Keratinocyte (primary cell): ENCODE measurements around the gene OSTF1. TPM values are rescaled to one million over a fixed set of nuclear protein-coding genes. Genes with fewer than 3 reads are reported as not detected.

Experiments used
- DNase-seq: peaks from one replicate; pipeline ENCODE4 v3.0.0-alpha.2; 2011; ENCODE audit warnings: low read depth, missing footprints, low spot score
- FAIRE-seq: peaks from 2 replicates; lab custom pipeline; 2011; peaks lifted over from hg19 to GRCh38; lab: Jason Lieb, UNC
- H2AFZ ChIP-seq: 2 replicates; pipeline ENCODE4 v1.6.0; 2012; ENCODE audit warnings: low read length, control low read depth, inconsistent platforms; ENCODE audit not compliant: control insufficient read depth
- H3K27ac ChIP-seq: 2 replicates; pipeline ENCODE4 v1.5.1; 2011; ENCODE audit warnings: low read length; ENCODE audit not compliant: control insufficient read depth, insufficient read depth
- H3K27me3 ChIP-seq: 3 replicates; pipeline ENCODE4 v1.6.0; 2011; ENCODE audit warnings: low read length; ENCODE audit not compliant: control insufficient read depth, insufficient read depth; ENCODE audit errors: extremely low read depth
- H3K36me3 ChIP-seq, 2 experiments: 2 replicates in 1 of 2; 3 replicates in 1 of 2; pipeline ENCODE4 v1.5.1; 2011; ENCODE audit warnings: low read length in 2 of 2, mild to moderate bottlenecking in 1 of 2; ENCODE audit not compliant: control insufficient read depth in 2 of 2, insufficient read depth in 2 of 2; ENCODE audit errors: extremely low read depth in 1 of 2
- H3K4me1 ChIP-seq: 3 replicates; pipeline ENCODE4 v1.5.1; 2011; ENCODE audit warnings: low read length; ENCODE audit not compliant: control insufficient read depth, insufficient read depth; ENCODE audit errors: extremely low read depth
- H3K4me2 ChIP-seq: 3 replicates; pipeline ENCODE4 v1.6.0; 2011; ENCODE audit warnings: low read depth, low read length; ENCODE audit not compliant: control insufficient read depth, insufficient read depth; ENCODE audit errors: extremely low read depth
- H3K4me3 ChIP-seq, 3 experiments: fragments of 200-600 bp in 1 of 3; sonication (generic) in 1 of 3; 2 replicates in 2 of 3; 3 replicates in 1 of 3; pipeline ENCODE4 v1.5.1; 2011 to 2016; ENCODE audit warnings: low read length in 3 of 3, mild to moderate bottlenecking in 3 of 3, control low read depth in 2 of 3, inconsistent platforms in 1 of 3, low read depth in 1 of 3, mixed read lengths in 1 of 3, mixed run types in 1 of 3, moderate library complexity in 1 of 3; ENCODE audit not compliant: control insufficient read depth in 2 of 3, insufficient read depth in 2 of 3; ENCODE audit errors: extremely low read depth in 1 of 3
- H3K79me2 ChIP-seq: 2 replicates; pipeline ENCODE4 v1.6.0; 2012; ENCODE audit warnings: low read length; ENCODE audit not compliant: control insufficient read depth, insufficient read depth
- H3K9ac ChIP-seq: 3 replicates; pipeline ENCODE4 v1.6.0; 2011; ENCODE audit warnings: low read length; ENCODE audit not compliant: control insufficient read depth, insufficient read depth; ENCODE audit errors: extremely low read depth
- H3K9me1 ChIP-seq: 3 replicates; pipeline ENCODE4 v1.6.0; 2011; ENCODE audit warnings: low read length; ENCODE audit not compliant: control insufficient read depth, insufficient read depth; ENCODE audit errors: extremely low read depth
- H3K9me3 ChIP-seq: 2 replicates; pipeline ENCODE4 v1.5.1; 2012; ENCODE audit warnings: low read depth, low read length; ENCODE audit not compliant: control insufficient read depth
- H4K20me1 ChIP-seq: 3 replicates; pipeline ENCODE4 v1.6.0; 2011; ENCODE audit warnings: low read length; ENCODE audit not compliant: control insufficient read depth, insufficient read depth; ENCODE audit errors: extremely low read depth
- EZH2 ChIP-seq: IDR thresholded peaks from one replicate; pipeline ENCODE4 v1.6.1; 2012; ENCODE audit warnings: inconsistent platforms, mild to moderate bottlenecking, low read length, moderate library complexity
- dilution Hi-C: fragments of 300-500 bp; cut with MboI; formaldehyde crosslinking; loops from one replicate; pipeline ENCODE4 v1.7.0; 2020; ENCODE audit warnings: low sequenced_read_pairs; ENCODE audit not compliant: extremely low pct_ligation_motif_present
- polyA plus RNA-seq, 5 experiments: library from polyadenylated mRNA; depleted of rRNA in 3 of 5; stranded (reverse) in 3 of 5; stranded (forward) in 1 of 5; unstranded in 1 of 5; fragments of >200 nt; gene quantifications; 1 replicate in 1 of 5; 2 replicates in 3 of 5; 3 replicates in 1 of 5; pipeline versions ENCODE4 v1.2.1 to v1.2.3, GENCODE V29; 2011 to 2012; ENCODE audit warnings: missing spikeins in 2 of 5, low read depth in 1 of 5, low replicate concordance in 1 of 5
- TF ChIP-seq, protein P1 (sequence below), 3 experiments: IDR thresholded peaks in 1 of 3; conservative IDR thresholded peaks in 1 of 3; optimal IDR thresholded peaks in 1 of 3; 2 replicates in 2 of 3; 3 replicates in 1 of 3; pipeline versions ENCODE3 to v1.5.1; 2011; ENCODE audit warnings: low read length in 3 of 3, mild to moderate bottlenecking in 3 of 3, moderate library complexity in 2 of 3, control low read depth in 1 of 3, inconsistent platforms in 1 of 3; ENCODE audit not compliant: insufficient read depth in 2 of 3; ENCODE audit errors: extremely low read depth in 1 of 3

OSTF1 gene
- polyA plus RNA-seq, 1 donor (not counting 4 experiments of a cell fraction or from before 2014, with no cell fraction given) = 39.2 TPM

DNA sequence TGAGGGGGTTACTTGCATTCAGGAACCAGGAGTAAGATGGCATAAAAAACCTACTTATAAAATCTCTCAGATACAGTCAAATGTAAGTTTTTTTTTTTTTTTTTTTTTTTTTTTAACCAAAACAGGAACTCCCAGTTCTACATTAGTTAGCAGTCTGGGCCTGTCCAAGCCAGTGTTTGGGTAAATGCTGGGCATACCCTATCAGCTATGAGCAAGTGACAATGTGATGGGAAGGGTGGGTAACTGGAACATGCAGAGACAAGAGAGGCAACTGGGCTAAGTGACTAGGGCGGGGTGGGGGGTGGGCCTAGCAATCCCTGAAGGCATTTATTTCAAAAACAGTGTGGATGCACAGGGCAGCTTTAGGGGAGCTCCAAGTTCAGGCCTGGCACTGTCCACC, 2.7 kb upstream of the OSTF1 start:
- dilution Hi-C loops = no loop called here
- DNase-seq = peak; percentile 68
- TF ChIP-seq, protein P1, sequence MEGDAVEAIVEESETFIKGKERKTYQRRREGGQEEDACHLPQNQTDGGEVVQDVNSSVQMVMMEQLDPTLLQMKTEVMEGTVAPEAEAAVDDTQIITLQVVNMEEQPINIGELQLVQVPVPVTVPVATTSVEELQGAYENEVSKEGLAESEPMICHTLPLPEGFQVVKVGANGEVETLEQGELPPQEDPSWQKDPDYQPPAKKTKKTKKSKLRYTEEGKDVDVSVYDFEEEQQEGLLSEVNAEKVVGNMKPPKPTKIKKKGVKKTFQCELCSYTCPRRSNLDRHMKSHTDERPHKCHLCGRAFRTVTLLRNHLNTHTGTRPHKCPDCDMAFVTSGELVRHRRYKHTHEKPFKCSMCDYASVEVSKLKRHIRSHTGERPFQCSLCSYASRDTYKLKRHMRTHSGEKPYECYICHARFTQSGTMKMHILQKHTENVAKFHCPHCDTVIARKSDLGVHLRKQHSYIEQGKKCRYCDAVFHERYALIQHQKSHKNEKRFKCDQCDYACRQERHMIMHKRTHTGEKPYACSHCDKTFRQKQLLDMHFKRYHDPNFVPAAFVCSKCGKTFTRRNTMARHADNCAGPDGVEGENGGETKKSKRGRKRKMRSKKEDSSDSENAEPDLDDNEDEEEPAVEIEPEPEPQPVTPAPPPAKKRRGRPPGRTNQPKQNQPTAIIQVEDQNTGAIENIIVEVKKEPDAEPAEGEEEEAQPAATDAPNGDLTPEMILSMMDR (optimal IDR thresholded peaks at IDR 0.05 in 1 of 3, IDR thresholded peaks at IDR 0.05 in 1 of 3, conservative IDR thresholded peaks at IDR 0.05 in 1 of 3; ENCODE audit: extremely low read depth in 1 of 3, insufficient read depth in 2 of 3, low read length in 3 of 3) = no peak
- TF ChIP-seq EZH2 = no peak
- Histone ChIP-seq H3K9me3 (no peaks in the 10 kb centered on the region), H3K79me2 (peaks cover 23% of the 10 kb centered on the region), H4K20me1 (no peaks in the 10 kb centered on the region), H3K4me2 (peak overlapping the region; percentile 91), H3K36me3 (peaks cover 6 to 9% of the 10 kb centered on the region in 2 experiments), H3K4me3 (peak overlapping the region; percentile 91 to 92 (median 91)), H3K9ac (peak overlapping the region; percentile 97), H3K9me1 (no peaks in the 10 kb centered on the region), H2AFZ (no peak overlapping the region), H3K4me1 (peaks cover 45% of the 10 kb centered on the region), H3K27ac (peak overlapping the region; percentile 92), H3K27me3 (no peaks in the 10 kb centered on the region)
- FAIRE-seq = peak; percentile 44

DNA sequence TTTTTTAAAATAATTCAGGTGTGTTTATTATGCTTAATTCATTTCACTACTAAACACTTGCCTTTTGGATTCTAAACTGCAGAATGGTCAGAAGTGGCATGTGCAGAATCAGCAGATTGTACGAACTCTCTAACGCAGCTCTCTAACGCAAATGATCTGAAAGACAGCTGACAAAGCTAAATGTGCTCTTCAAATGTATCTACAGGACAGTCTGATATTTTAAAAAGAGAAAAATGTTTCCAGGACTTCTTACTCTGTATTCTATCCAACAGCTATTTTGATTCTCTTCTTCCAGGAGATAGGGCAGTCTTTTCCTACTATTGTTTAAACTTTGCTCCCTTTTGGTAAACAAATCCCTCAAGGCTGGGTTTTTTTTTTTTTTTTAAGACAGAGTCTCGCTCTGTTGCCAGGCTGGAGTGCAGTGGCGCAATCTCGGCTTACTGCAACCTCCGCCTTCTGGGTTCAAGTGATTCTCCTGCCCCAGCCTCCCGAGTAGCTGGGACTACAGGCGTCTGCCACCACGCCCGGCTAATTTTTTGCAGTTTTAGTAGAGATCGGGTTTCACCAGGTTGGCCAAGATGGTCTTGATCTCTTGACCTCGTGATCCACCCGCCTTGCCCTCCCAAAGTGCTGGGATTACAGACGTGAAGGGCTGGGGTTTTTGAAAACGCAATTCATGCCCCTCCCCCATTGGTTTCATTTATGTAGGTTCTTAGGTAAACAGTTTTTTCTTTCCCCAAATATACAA, 1.6 kb upstream of the OSTF1 start:
- Histone ChIP-seq H3K9ac (peak overlapping the region; percentile 97), H3K36me3 (peaks cover 3 to 9% of the 10 kb centered on the region in 2 experiments), H3K4me1 (peaks cover 46% of the 10 kb centered on the region), H3K9me3 (no peaks in the 10 kb centered on the region), H3K4me3 (peak overlapping the region; percentile 91 to 92 (median 91)), H4K20me1 (no peaks in the 10 kb centered on the region), H3K27me3 (no peaks in the 10 kb centered on the region), H3K9me1 (no peaks in the 10 kb centered on the region), H2AFZ (peak overlapping the region; percentile 64), H3K79me2 (peaks cover 33% of the 10 kb centered on the region), H3K27ac (peak overlapping the region; percentile 92), H3K4me2 (peak overlapping the region; percentile 91)
- TF ChIP-seq, protein P1 (optimal IDR thresholded peaks at IDR 0.05 in 1 of 3, IDR thresholded peaks at IDR 0.05 in 1 of 3, conservative IDR thresholded peaks at IDR 0.05 in 1 of 3; ENCODE audit: extremely low read depth in 1 of 3, insufficient read depth in 2 of 3, low read length in 3 of 3) = no peak
- no peak for TF ChIP-seq EZH2
- dilution Hi-C loops = no loop called here
- FAIRE-seq = no peak
- no peak for DNase-seq
